GM19238 (cell line): ENCODE data around the gene LIX1L.

Experiments used
- DNase-seq: peaks from one replicate; pipeline ENCODE4 v3.0.0; 2011; ENCODE audit warnings: low spot score; ENCODE audit not compliant: insufficient read length

LIX1L gene

GRCh38 chr1:145985502-145986439 lies 28.0 kb upstream of the LIX1L start:
- DNase-seq, result no peak

- no peak for DNase-seq
These were observed 27.3 kb upstream of the LIX1L start for GRCh38 chr1:145985129-145985501.

DNA sequence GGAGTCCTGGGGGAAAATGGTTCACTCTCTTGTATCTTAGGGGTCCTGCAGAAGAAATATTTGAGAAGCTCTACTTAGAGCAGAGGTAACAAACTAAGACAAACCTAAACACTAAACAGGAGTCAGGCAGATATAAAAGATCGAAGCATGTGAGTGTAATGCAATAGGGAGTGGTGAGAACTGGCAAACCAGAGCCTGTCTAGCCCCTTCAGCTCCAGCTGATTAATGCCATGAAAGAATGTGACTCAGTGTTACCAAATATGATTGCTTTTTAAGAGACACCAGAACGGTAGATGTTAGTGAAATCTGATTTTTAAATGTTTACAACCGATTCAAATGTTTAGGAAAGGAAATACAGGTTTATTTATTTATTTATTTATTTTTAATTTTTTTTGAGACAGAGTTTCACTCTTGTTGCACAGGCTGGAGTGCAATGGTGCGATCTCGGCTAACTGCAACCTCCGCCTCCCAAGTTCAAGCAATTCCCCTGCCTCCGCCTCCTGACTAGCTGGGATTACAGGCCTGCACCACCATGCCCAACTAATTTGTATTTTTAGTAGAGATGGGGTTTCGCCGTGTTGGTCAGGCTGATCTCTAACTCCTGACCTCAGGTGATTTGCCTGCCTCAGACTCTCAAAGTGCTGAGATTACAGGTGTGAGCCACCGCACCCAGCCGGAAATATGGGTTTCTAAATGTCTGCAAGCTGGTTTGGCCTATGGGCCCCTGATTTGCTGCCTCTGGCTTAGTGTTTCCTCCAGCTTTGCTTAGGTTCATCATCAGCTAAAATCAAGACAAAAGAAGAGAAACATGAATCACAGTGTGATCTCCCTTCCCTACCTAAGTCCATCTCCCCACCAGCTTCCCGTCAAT lies 26.4 kb upstream of the LIX1L start:
- no peak for DNase-seq

DNA sequence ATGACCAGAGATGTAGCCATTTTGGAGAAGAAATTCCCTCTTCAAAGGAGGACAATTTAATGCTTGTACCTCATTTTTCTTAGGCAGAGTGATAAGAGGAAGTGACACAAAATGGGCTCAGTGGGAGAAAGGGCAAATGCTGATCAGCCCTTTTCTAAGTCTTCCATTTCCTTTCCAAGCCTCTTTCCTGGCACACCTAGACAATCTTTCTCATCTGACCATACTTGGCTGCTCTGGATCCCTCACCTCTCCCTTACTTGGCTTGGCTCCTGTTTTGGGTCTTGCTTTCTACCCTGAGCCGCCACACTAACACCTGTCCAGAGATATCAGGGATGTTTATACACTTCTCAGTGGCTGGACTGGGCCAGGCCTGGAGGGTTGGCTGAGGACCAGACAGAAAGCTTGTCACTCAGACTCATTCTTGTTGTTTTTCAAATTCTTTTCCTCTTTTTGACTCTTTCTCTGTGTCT lies 25.4 kb upstream of the LIX1L start:
- DNase-seq, result no peak

- DNase-seq, result no peak
These were observed 24.4 kb upstream of the LIX1L start for GRCh38 chr1:145982010-145982723.

DNA sequence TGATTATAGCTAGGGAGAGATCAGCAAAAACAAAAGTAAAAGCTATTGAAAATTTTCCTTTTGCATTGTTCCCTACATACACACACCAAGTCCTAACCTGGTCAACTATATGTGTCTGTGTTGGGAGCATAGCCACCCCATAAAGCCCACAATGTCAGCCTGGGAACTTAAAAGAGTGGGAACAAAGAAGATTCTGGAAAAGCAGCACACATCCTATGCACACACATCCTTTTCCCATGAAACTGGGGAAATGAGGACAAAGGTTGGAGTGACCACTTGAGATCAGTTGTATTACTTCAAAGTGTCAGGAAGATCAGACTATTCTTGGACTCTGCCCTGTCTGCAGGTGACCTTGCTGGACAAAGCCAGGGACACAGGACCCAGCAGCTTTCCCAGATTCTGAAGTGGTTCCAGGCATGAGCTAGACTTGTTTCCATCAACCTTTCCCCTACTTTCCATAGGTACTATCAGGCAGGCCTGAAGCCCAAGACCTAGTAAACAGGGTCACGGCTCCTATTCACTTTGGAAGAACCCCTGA lies 22.7 kb upstream of the LIX1L start:
- DNase-seq, result no peak

- no peak for DNase-seq
These were observed 22.1 kb upstream of the LIX1L start for GRCh38 chr1:145979746-145980456.

DNA sequence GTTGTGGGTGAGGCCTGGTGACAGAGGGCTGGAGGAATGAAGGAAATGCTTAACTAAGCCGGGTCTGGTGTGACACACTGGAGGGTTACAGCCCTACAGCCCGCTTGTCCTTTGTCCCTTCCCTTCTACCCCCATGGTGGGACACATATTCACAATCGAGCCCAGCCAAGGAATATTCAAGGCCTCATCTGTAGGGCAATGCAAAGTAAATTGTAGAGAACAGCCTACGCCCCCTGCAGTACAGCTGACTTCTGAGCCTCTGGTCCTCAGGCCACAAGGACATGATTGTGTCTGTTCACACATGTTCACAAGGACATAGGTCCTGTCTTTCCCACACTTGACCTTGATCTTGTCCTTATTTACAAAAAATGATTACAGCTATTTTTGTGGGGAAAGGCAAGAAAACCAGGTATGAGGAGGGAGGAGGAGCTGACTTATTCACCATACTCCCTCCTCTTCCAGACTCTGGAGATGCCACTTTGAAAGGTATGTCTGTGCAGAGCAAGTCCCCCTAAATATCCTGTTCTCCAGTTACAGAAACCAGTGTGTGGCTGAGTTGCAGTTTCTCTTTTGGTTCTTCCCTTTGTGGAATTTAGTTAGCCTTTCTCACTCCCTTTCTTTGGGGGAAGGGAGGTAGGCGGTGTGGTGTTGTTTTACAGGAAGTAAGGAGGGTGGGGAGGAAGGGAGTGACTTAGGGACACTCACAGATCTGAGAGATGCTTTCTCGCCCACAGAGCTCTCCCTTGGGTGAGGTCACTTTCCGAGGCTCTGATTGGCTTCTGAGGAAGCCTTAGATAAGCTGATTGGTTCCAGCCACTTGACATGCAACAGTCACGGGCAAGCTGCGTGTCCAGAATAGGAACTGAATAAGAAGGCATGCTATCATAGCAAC lies 21.3 kb upstream of the LIX1L start:
- peak; percentile 77 for DNase-seq

- DNase-seq, result no peak
These were observed 20.6 kb upstream of the LIX1L start for GRCh38 chr1:145978471-145978853.

- DNase-seq, result peak; percentile 54
These were observed 20.0 kb upstream of the LIX1L start for GRCh38 chr1:145977486-145978470.

- no peak for DNase-seq
These were observed 19.2 kb upstream of the LIX1L start for GRCh38 chr1:145977016-145977415.

GRCh38 chr1:145975216-145975615 lies 17.4 kb upstream of the LIX1L start:
- no peak for DNase-seq

DNA sequence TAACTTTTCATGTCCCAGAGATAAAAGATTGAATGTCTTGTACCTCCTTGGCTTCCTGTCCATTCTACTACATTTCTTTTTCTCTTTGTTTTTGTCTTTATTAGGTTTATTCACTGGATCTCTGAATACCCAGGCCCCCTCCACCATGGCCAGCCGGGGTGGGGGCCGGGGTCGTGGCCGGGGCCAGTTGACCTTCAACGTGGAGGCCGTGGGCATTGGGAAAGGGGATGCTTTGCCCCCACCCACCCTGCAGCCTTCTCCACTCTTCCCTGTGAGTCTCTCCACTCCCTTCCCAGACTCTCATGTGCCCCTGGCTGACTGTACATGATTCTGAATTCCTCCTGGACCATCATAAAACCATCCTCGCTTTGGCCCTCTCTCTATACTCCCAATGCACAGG lies 16.9 kb upstream of the LIX1L start:
- no peak for DNase-seq

GRCh38 chr1:145972580-145972979 lies 14.8 kb upstream of the LIX1L start:
- DNase-seq, result no peak

- DNase-seq, result no peak
These were observed 9.5 kb upstream of the LIX1L start for GRCh38 chr1:145967288-145967687.

DNA sequence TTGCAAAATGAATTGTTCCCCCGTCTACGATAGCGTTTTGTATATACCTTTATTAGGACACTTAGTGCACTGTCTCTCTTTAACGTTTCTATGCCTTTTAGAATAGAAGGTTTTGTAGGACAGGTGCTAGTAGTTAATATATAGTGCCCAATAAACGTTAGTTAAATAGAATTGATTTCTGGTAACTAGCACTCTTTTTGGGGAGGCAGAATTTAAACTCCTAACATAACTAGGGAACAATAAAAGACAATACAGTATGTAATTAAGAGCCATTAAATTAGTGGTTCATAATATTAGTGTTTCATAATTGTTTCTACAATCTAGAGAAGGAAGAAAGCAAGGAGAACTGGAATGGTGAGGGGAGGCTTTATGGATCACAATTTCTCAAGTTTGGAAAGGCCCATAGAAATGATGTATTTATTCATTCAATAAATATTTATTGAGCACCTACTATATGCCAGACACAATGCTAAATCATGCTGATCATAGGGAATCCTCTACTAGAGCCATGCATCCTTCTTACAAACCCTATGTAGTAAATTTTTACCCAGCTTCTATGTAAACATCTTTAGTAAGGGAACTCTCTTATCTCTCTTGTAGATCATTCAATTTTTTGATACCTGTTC lies 7.4 kb upstream of the LIX1L start:
- no peak for DNase-seq

GRCh38 chr1:145964328-145965118 lies 6.7 kb upstream of the LIX1L start, which contains the start of the genes ANKRD34A and POLR3GL:
Gene ANKRD34A (minus strand): TSS chr1:145964575. CDS start chr1:145961759, 2,816 bp downstream.
Gene POLR3GL (plus strand): TSS chr1:145964690. CDS start chr1:145974866, 10,176 bp downstream.
- peak; percentile 90 for DNase-seq
